ENCODE data around the gene ALB.
"Not testable (repeated sequence)": the region's sequence is repeated elsewhere in the genome, so short reads cannot be mapped to it uniquely, and the experiment has no call there.

The ALB gene

GRCh38 chr4:73404042-73404441 is at the start of gene ALB:
TSS of gene ALB (plus strand) at chr4:73404287. CDS start at chr4:73404328, 41 bp downstream.
- H3K4me1 Mint-ChIP-seq: no peaks in the 10 kb centered on the region

GRCh38 chr4:73357174-73357573 is 46.9 kb upstream of the ALB start:
- H3K4me1 Mint-ChIP-seq; H3K4me3 Mint-ChIP-seq; H3K27me3 Mint-ChIP-seq (ENCODE audit: low read depth); H3K27ac Mint-ChIP-seq; H3K36me3 Mint-ChIP-seq (ENCODE audit: low read depth): not testable (repeated sequence)
- H3K9me3 Mint-ChIP-seq: peaks cover 37% of the 10 kb centered on the region

More at GRCh38 chr4:73404042-73404441, at the start of gene ALB:
- no peak for TF ChIP-seq CTCF (IDR thresholded peaks at IDR 0.05; ENCODE audit: unreplicated experiment in 3 of 3)
- Mint-ChIP-seq H3K27ac (no peak within 1 kb of the TSS), H3K27me3 (ENCODE audit: low read depth) (no peaks in the 10 kb centered on the region), H3K4me3 (no peak within 1 kb of the TSS), H3K36me3 (ENCODE audit: low read depth) (no peaks in the 10 kb centered on the region), H3K9me3 (no peaks in the 10 kb centered on the region)

- H3K27me3 Mint-ChIP-seq (ENCODE audit: low read depth); H3K27ac Mint-ChIP-seq; H3K36me3 Mint-ChIP-seq (ENCODE audit: low read depth); H3K4me1 Mint-ChIP-seq; H3K9me3 Mint-ChIP-seq; H3K4me3 Mint-ChIP-seq: not testable (repeated sequence)
Observed at GRCh38 chr4:73369506-73370199, 34.4 kb upstream of the ALB start.

GRCh38 chr4:73375328-73375741 is 28.8 kb upstream of the ALB start:
- H3K4me1 Mint-ChIP-seq: no peaks in the 10 kb centered on the region
- H3K9me3 Mint-ChIP-seq: peaks cover under 1% of the 10 kb centered on the region
- no peak overlapping the region for H3K27ac Mint-ChIP-seq
- no peak overlapping the region for H3K4me3 Mint-ChIP-seq
- no peaks in the 10 kb centered on the region for H3K27me3 Mint-ChIP-seq (ENCODE audit: low read depth)
- H3K36me3 Mint-ChIP-seq (ENCODE audit: low read depth): no peaks in the 10 kb centered on the region
- no peak for TF ChIP-seq CTCF (IDR thresholded peaks at IDR 0.05; ENCODE audit: unreplicated experiment in 3 of 3)

GRCh38 chr4:73376251-73376650 is 27.8 kb upstream of the ALB start:
- Mint-ChIP-seq H3K4me3 (no peak overlapping the region), H3K4me1 (no peaks in the 10 kb centered on the region), H3K9me3 (no peaks in the 10 kb centered on the region), H3K36me3 (ENCODE audit: low read depth) (no peaks in the 10 kb centered on the region), H3K27me3 (ENCODE audit: low read depth) (no peaks in the 10 kb centered on the region), H3K27ac (no peak overlapping the region)
- TF ChIP-seq CTCF (IDR thresholded peaks at IDR 0.05; ENCODE audit: unreplicated experiment in 3 of 3): no peak

- no peak for TF ChIP-seq CTCF (IDR thresholded peaks at IDR 0.05; ENCODE audit: unreplicated experiment in 3 of 3)
- H3K4me3 Mint-ChIP-seq: no peak overlapping the region
- no peak overlapping the region for H3K27ac Mint-ChIP-seq
- H3K27me3 Mint-ChIP-seq (ENCODE audit: low read depth): no peaks in the 10 kb centered on the region
- no peaks in the 10 kb centered on the region for H3K4me1 Mint-ChIP-seq
- H3K9me3 Mint-ChIP-seq: no peaks in the 10 kb centered on the region
- H3K36me3 Mint-ChIP-seq (ENCODE audit: low read depth): no peaks in the 10 kb centered on the region
Observed at GRCh38 chr4:73376976-73377375, 27.1 kb upstream of the ALB start.

- Mint-ChIP-seq H3K4me3 (no peak overlapping the region), H3K27me3 (ENCODE audit: low read depth) (no peaks in the 10 kb centered on the region), H3K9me3 (no peaks in the 10 kb centered on the region), H3K27ac (no peak overlapping the region), H3K4me1 (no peaks in the 10 kb centered on the region), H3K36me3 (ENCODE audit: low read depth) (no peaks in the 10 kb centered on the region)
- TF ChIP-seq CTCF (IDR thresholded peaks at IDR 0.05; ENCODE audit: unreplicated experiment in 3 of 3): no peak
Observed at GRCh38 chr4:73378887-73379286, 25.2 kb upstream of the ALB start.
